Measurements from ENCODE around the gene AMPD1.

AMPD1 gene

GRCh38 chr1:114695430-114696058 is at the start of gene AMPD1:
AMPD1 (minus strand) TSS chr1:114695546; CDS start chr1:114695471, 75 bp downstream.
- no peak for TF ChIP-seq CTCF (IDR thresholded peaks at IDR 0.05; ENCODE audit: insufficient read depth, missing control alignments)
- FAIRE-seq, result no peak
- no peak for DNase-seq (ENCODE audit: insufficient read length, low spot score)

GRCh38 chr1:114741963-114742746 is 46.8 kb upstream of the AMPD1 start:
- no peak for DNase-seq (ENCODE audit: insufficient read length, low spot score)
- FAIRE-seq, result no peak
- TF ChIP-seq CTCF (IDR thresholded peaks at IDR 0.05; ENCODE audit: insufficient read depth, missing control alignments), result no peak

GRCh38 chr1:114740331-114740730 is 45.0 kb upstream of the AMPD1 start:
- no peak for DNase-seq (ENCODE audit: insufficient read length, low spot score)
- no peak for FAIRE-seq
- no peak for TF ChIP-seq CTCF (IDR thresholded peaks at IDR 0.05; ENCODE audit: insufficient read depth, missing control alignments)

- no peak for FAIRE-seq
- no peak for TF ChIP-seq CTCF (IDR thresholded peaks at IDR 0.05; ENCODE audit: insufficient read depth, missing control alignments)
- no peak for DNase-seq (ENCODE audit: insufficient read length, low spot score)
Measured at GRCh38 chr1:114737314-114737849, 42.0 kb upstream of the AMPD1 start.

GRCh38 chr1:114735479-114735878 is 40.1 kb upstream of the AMPD1 start:
- no peak for FAIRE-seq
- no peak for TF ChIP-seq CTCF (IDR thresholded peaks at IDR 0.05; ENCODE audit: insufficient read depth, missing control alignments)
- no peak for DNase-seq (ENCODE audit: insufficient read length, low spot score)

GRCh38 chr1:114729782-114730181 is 34.4 kb upstream of the AMPD1 start:
- DNase-seq (ENCODE audit: insufficient read length, low spot score) (no peak), FAIRE-seq (no peak)
- no peak for TF ChIP-seq CTCF (IDR thresholded peaks at IDR 0.05; ENCODE audit: insufficient read depth, missing control alignments)

GRCh38 chr1:114728553-114728952 is 33.2 kb upstream of the AMPD1 start:
- FAIRE-seq (no peak), DNase-seq (ENCODE audit: insufficient read length, low spot score) (no peak)
- TF ChIP-seq CTCF (IDR thresholded peaks at IDR 0.05; ENCODE audit: insufficient read depth, missing control alignments), result no peak
